Vagina (tissue), 2 donors: ENCODE measurements around the gene STARD10. TPM values are rescaled to one million over a fixed set of nuclear protein-coding genes. Genes with fewer than 3 reads are reported as not detected.

ENCODE experiments used
- DNase-seq, 2 donors: peaks; one replicate each; pipeline ENCODE4 v3.0.0-alpha.2; 2017; ENCODE audit errors: extremely low spot score in 2 of 2
- H3K27ac ChIP-seq: fragments of 200-600 bp; sonication (generic); one replicate; pipeline ENCODE4 v1.5.1; 2019
- H3K27me3 ChIP-seq: fragments of 200-600 bp; sonication (generic); one replicate; pipeline ENCODE4 v1.5.1; 2019
- H3K36me3 ChIP-seq, 2 donors: fragments of 200-600 bp; sonication (generic); one replicate each; pipeline ENCODE4 v1.5.1; 2017 to 2019
- H3K4me1 ChIP-seq: fragments of 200-600 bp; sonication (generic); one replicate; pipeline ENCODE4 v1.5.1; 2019
- H3K4me3 ChIP-seq, 2 donors: fragments of 200-600 bp; sonication (generic); 1 replicate in 1 of 2; 2 replicates in 1 of 2; pipeline ENCODE4 v1.5.1; 2016 to 2019
- H3K9me3 ChIP-seq: fragments of 200-600 bp; sonication (generic); one replicate; pipeline ENCODE4 v1.5.1; 2019
- CTCF ChIP-seq, 3 experiments: fragments of 450-650 bp in 2 of 3; fragments of 200-600 bp in 1 of 3; sonication (generic) in 1 of 3; IDR thresholded peaks; one replicate each; pipeline ENCODE4 v1.5.1; 2017 to 2019; ENCODE audit warnings: antibody characterized with exemption in 3 of 3, mild to moderate bottlenecking in 2 of 3, moderate library complexity in 2 of 3
- POLR2A ChIP-seq, 2 donors: fragments of 450-650 bp; IDR thresholded peaks; one replicate each; pipeline ENCODE4 v1.6.1; 2017; ENCODE audit warnings: antibody characterized with exemption in 2 of 2, mild to moderate bottlenecking in 2 of 2, moderate library complexity in 2 of 2
- POLR2AphosphoS5 ChIP-seq, 2 donors: sonication (generic); formaldehyde crosslinking; IDR thresholded peaks; one replicate each; pipeline ENCODE4 v1.9.0; 2017; ENCODE audit warnings: antibody characterized with exemption in 2 of 2, mild to moderate bottlenecking in 2 of 2, low read depth in 1 of 2; ENCODE audit not compliant: insufficient read depth in 1 of 2
- intact Hi-C: fragments of 100-400 bp; cut with DNase I; formaldehyde crosslinking; loops from one replicate; pipeline ENCODE4 v1.15.1; 2023
- total RNA-seq: library from RNA; depleted of rRNA; stranded (reverse); fragments of >200 nt; gene quantifications from one replicate; pipeline ENCODE4 v1.2.3, GENCODE V29; 2016

The STARD10 gene
- total RNA-seq, 1 donor from 2014 or later = 75.9 TPM

GRCh38 chr11:72777755-72778278 lies 16.0 kb downstream of the STARD10 start:
- Histone ChIP-seq H3K27ac (peak overlapping the region; percentile 13), H3K4me3 (no peak overlapping the region), H3K36me3 (no peaks in the 10 kb centered on the region), H3K27me3 (no peaks in the 10 kb centered on the region), H3K9me3 (no peaks in the 10 kb centered on the region), H3K4me1 (peaks cover 84% of the 10 kb centered on the region)
- intact Hi-C loops = no loop called here
- TF ChIP-seq CTCF (IDR thresholded peaks at IDR 0.05) (no peak), POLR2AphosphoS5 (IDR thresholded peaks at IDR 0.05; ENCODE audit: insufficient read depth in 1 of 2, low read depth in 1 of 2) (no peak), POLR2A (IDR thresholded peaks at IDR 0.05) (no peak)
- DNase-seq = no peak

GRCh38 chr11:72776844-72777754 lies 16.7 kb downstream of the STARD10 start:
- Histone ChIP-seq H3K4me1 (peaks cover 86% of the 10 kb centered on the region), H3K36me3 (no peaks in the 10 kb centered on the region), H3K9me3 (no peaks in the 10 kb centered on the region), H3K4me3 (no peak overlapping the region), H3K27ac (peak overlapping the region; percentile 13), H3K27me3 (no peaks in the 10 kb centered on the region)
- DNase-seq = no peak
- TF ChIP-seq CTCF (IDR thresholded peaks at IDR 0.05) = no peak
- TF ChIP-seq POLR2A (IDR thresholded peaks at IDR 0.05) = no peak
- TF ChIP-seq POLR2AphosphoS5 (IDR thresholded peaks at IDR 0.05; ENCODE audit: insufficient read depth in 1 of 2, low read depth in 1 of 2) = no peak
- intact Hi-C loops = no loop called here

GRCh38 chr11:72776117-72776843 lies 17.6 kb downstream of the STARD10 start:
- no peaks in the 10 kb centered on the region for H3K36me3 ChIP-seq
- no peaks in the 10 kb centered on the region for H3K27me3 ChIP-seq
- H3K4me1 ChIP-seq = peaks cover 91% of the 10 kb centered on the region
- intact Hi-C loops = no loop called here
- TF ChIP-seq POLR2AphosphoS5 (IDR thresholded peaks at IDR 0.05; ENCODE audit: insufficient read depth in 1 of 2, low read depth in 1 of 2) (no peak), CTCF (IDR thresholded peaks at IDR 0.05) (no peak)
- no peaks in the 10 kb centered on the region for H3K9me3 ChIP-seq
- H3K4me3 ChIP-seq = no peak overlapping the region
- DNase-seq = no peak
- H3K27ac ChIP-seq = no peak overlapping the region

- no peaks in the 10 kb centered on the region for H3K36me3 ChIP-seq
- intact Hi-C loops = no loop called here
- DNase-seq = no peak
- TF ChIP-seq CTCF (IDR thresholded peaks at IDR 0.05) (no peak), POLR2AphosphoS5 (IDR thresholded peaks at IDR 0.05; ENCODE audit: insufficient read depth in 1 of 2, low read depth in 1 of 2) (no peak), POLR2A (IDR thresholded peaks at IDR 0.05) (no peak)
- H3K27me3 ChIP-seq = no peaks in the 10 kb centered on the region
- peak overlapping the region; percentile 72 for H3K27ac ChIP-seq
- peaks cover 88% of the 10 kb centered on the region for H3K4me1 ChIP-seq
- no peaks in the 10 kb centered on the region for H3K9me3 ChIP-seq
- no peak overlapping the region for H3K4me3 ChIP-seq
Observed at GRCh38 chr11:72775288-72776110, 18.3 kb downstream of the STARD10 start.
